HG03025 (cell line): ENCODE results near the gene PRDM11.

Experiments used
- ATAC-seq: cut with Tn5 transposase; IDR thresholded peaks from one replicate; pipeline ENCODE4 v1.9.1; 2021; ENCODE audit warnings: mild to moderate bottlenecking, moderate library complexity; ENCODE audit not compliant: unreplicated experiment, low FRiP score

The PRDM11 gene

GRCh38 chr11:45141171-45141570 lies 5.3 kb upstream of the PRDM11 start:
- ATAC-seq, result no peak

- ATAC-seq, result no peak
Measured at GRCh38 chr11:45141631-45142030, 4.8 kb upstream of the PRDM11 start.

- no peak for ATAC-seq
Measured at GRCh38 chr11:45142241-45143055, 4.0 kb upstream of the PRDM11 start.

- ATAC-seq, result no peak
Measured at GRCh38 chr11:45143494-45143893, 2.9 kb upstream of the PRDM11 start.

- no peak for ATAC-seq
Measured at GRCh38 chr11:45144126-45145082, 2.0 kb upstream of the PRDM11 start.

GRCh38 chr11:45145083-45145378 lies 1.4 kb upstream of the PRDM11 start:
- ATAC-seq, result no peak

- no peak for ATAC-seq
Measured at GRCh38 chr11:45145379-45146071, 914 bp upstream of the PRDM11 start.

- peak; percentile 97 for ATAC-seq
Measured at GRCh38 chr11:45147017-45147728, 734 bp downstream of the PRDM11 start.

- no peak for ATAC-seq
Measured at GRCh38 chr11:45147891-45148675, 1.6 kb downstream of the PRDM11 start.

- ATAC-seq, result no peak
Measured at GRCh38 chr11:45149483-45150056, 3.1 kb downstream of the PRDM11 start.

- no peak for ATAC-seq
Measured at GRCh38 chr11:45150301-45150700, 3.9 kb downstream of the PRDM11 start.

GRCh38 chr11:45150943-45151342 lies 4.5 kb downstream of the PRDM11 start:
- ATAC-seq, result no peak

- no peak for ATAC-seq
Measured at GRCh38 chr11:45151362-45151982, 5.0 kb downstream of the PRDM11 start.

GRCh38 chr11:45152740-45153595 lies 6.5 kb downstream of the PRDM11 start:
- ATAC-seq, result no peak

- ATAC-seq, result no peak
Measured at GRCh38 chr11:45154276-45154675, 7.8 kb downstream of the PRDM11 start.

- no peak for ATAC-seq
Measured at GRCh38 chr11:45155058-45155551, 8.7 kb downstream of the PRDM11 start.

GRCh38 chr11:45155627-45156180 lies 9.3 kb downstream of the PRDM11 start:
- ATAC-seq, result no peak
